Measurements from ENCODE around the gene RADX. TPM values are rescaled to one million over a fixed set of nuclear protein-coding genes. Genes with fewer than 3 reads are reported as not detected.

Gene RADX
- 1 to 10 TPM; 3.8 to 5.6 (median 4.2) TPM for total RNA-seq

- intact Hi-C loops (cut with DNase I; ENCODE audit: low total_unique reads): no loop called here
- H3K9me3 ChIP-seq: no peaks in the 10 kb centered on the region
- H3K4me1 ChIP-seq: no peaks in the 10 kb centered on the region
- no peaks in the 10 kb centered on the region for H3K36me3 ChIP-seq
- DNase-seq (ENCODE audit: low spot score in 2 of 2): peak; percentile 52 to 62
- peaks cover 0 to 42% of the 10 kb centered on the region in 2 donors for H3K27me3 ChIP-seq
- no peak for TF ChIP-seq POLR2A (IDR thresholded peaks at IDR 0.05)
- no peak for TF ChIP-seq POLR2AphosphoS5 (IDR thresholded peaks at IDR 0.05)
- TF ChIP-seq CTCF (IDR thresholded peaks at IDR 0.05): no peak
- peak within 1 kb of the TSS; percentile 44 to 64 (median 51) for H3K4me3 ChIP-seq
- H3K27ac ChIP-seq: peak within 1 kb of the TSS in 1 of 2 donors; percentile 8
Observed at GRCh38 chrX:106611679-106612392, at the start of gene RADX. TSS of gene RADX (plus strand) at chrX:106611978. CDS start at chrX:106612081, 103 bp downstream.

GRCh38 chrX:106564986-106565385, 46.8 kb upstream of the RADX start:
- TF ChIP-seq CTCF (IDR thresholded peaks at IDR 0.05): no peak
- TF ChIP-seq POLR2A (IDR thresholded peaks at IDR 0.05): no peak
- TF ChIP-seq POLR2AphosphoS5 (IDR thresholded peaks at IDR 0.05): no peak
- no peaks in the 10 kb centered on the region for H3K9me3 ChIP-seq
- H3K4me3 ChIP-seq: no peak overlapping the region
- H3K36me3 ChIP-seq: no peaks in the 10 kb centered on the region
- H3K27ac ChIP-seq: no peak overlapping the region
- intact Hi-C loops (cut with DNase I; ENCODE audit: low total_unique reads): no loop called here
- peaks cover 0 to 70% of the 10 kb centered on the region in 2 donors for H3K27me3 ChIP-seq
- DNase-seq (ENCODE audit: low spot score in 2 of 2): no peak
- H3K4me1 ChIP-seq: no peaks in the 10 kb centered on the region

GRCh38 chrX:106566362-106566761, 45.4 kb upstream of the RADX start:
- peaks cover 0 to 66% of the 10 kb centered on the region in 2 donors for H3K27me3 ChIP-seq
- H3K4me1 ChIP-seq: no peaks in the 10 kb centered on the region
- DNase-seq (ENCODE audit: low spot score in 2 of 2): no peak
- H3K9me3 ChIP-seq: no peaks in the 10 kb centered on the region
- no peak overlapping the region for H3K4me3 ChIP-seq
- no peaks in the 10 kb centered on the region for H3K36me3 ChIP-seq
- no peak for TF ChIP-seq POLR2A (IDR thresholded peaks at IDR 0.05)
- TF ChIP-seq CTCF (IDR thresholded peaks at IDR 0.05): no peak
- no peak for TF ChIP-seq POLR2AphosphoS5 (IDR thresholded peaks at IDR 0.05)
- intact Hi-C loops (cut with DNase I; ENCODE audit: low total_unique reads): no loop called here
- no peak overlapping the region for H3K27ac ChIP-seq

- DNase-seq (ENCODE audit: low spot score in 2 of 2): no peak
- TF ChIP-seq POLR2A (IDR thresholded peaks at IDR 0.05) (no peak), POLR2AphosphoS5 (IDR thresholded peaks at IDR 0.05) (no peak), CTCF (IDR thresholded peaks at IDR 0.05) (no peak)
Observed at GRCh38 chrX:106581856-106582255, 29.9 kb upstream of the RADX start.

GRCh38 chrX:106585478-106585877, 26.3 kb upstream of the RADX start:
- DNase-seq (ENCODE audit: low spot score in 2 of 2): no peak
- no peak overlapping the region for H3K27ac ChIP-seq
- no peak overlapping the region for H3K4me3 ChIP-seq
- TF ChIP-seq POLR2A (IDR thresholded peaks at IDR 0.05): no peak
- TF ChIP-seq CTCF (IDR thresholded peaks at IDR 0.05): no peak
- TF ChIP-seq POLR2AphosphoS5 (IDR thresholded peaks at IDR 0.05): no peak
- H3K9me3 ChIP-seq: no peaks in the 10 kb centered on the region
- H3K27me3 ChIP-seq: peaks cover 0 to 39% of the 10 kb centered on the region in 2 donors
- no peaks in the 10 kb centered on the region for H3K36me3 ChIP-seq
- no peaks in the 10 kb centered on the region for H3K4me1 ChIP-seq
- intact Hi-C loops (cut with DNase I; ENCODE audit: low total_unique reads): no loop called here

More at GRCh38 chrX:106581856-106582255, 29.9 kb upstream of the RADX start:
- H3K4me3 ChIP-seq: no peak overlapping the region
- H3K27ac ChIP-seq: no peak overlapping the region
- no peaks in the 10 kb centered on the region for H3K4me1 ChIP-seq
- peaks cover 0 to 39% of the 10 kb centered on the region in 2 donors for H3K27me3 ChIP-seq
- no peaks in the 10 kb centered on the region for H3K36me3 ChIP-seq
- intact Hi-C loops (cut with DNase I; ENCODE audit: low total_unique reads): no loop called here
- peaks cover 9 to 19% of the 10 kb centered on the region in 2 donors for H3K9me3 ChIP-seq
